GM10266 (cell line): ENCODE data around the gene PRG2.
"Not testable (repeated sequence)": the region's sequence is repeated elsewhere in the genome, so short reads cannot be mapped to it uniquely, and the experiment has no call there.

Source experiments
- DNase-seq: peaks from one replicate; pipeline ENCODE4 v3.0.0; 2012; ENCODE audit errors: extremely low spot score
- TF ChIP-seq, protein P1 (sequence below): IDR thresholded peaks from 2 replicates; pipeline ENCODE4 v1.5.1; 2012; ENCODE audit warnings: mild to moderate bottlenecking, low read depth; ENCODE audit not compliant: control insufficient read depth, insufficient read depth; ENCODE audit errors: missing control alignments

Gene PRG2

DNA sequence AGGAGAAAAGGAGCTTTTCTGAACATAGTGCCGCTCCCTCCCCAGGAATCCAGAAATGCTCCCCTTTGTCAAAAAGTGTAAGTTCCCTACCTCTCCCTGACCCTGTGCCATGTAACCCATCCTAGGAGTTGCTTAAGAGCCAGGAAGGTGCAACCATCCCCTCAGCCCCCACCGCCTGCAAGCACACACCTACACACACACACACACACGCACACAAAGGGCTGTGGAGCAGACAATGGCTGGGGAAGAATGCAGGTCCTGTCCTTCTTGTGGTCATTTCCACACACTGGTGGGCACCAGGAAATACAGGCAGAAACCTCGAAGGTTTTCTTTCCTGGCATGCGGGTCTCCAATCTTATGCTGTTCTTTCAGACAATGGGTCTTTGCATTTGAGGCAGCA lies 51.1 kb downstream of the PRG2 start:
- no peak for DNase-seq
- TF ChIP-seq, protein P1, sequence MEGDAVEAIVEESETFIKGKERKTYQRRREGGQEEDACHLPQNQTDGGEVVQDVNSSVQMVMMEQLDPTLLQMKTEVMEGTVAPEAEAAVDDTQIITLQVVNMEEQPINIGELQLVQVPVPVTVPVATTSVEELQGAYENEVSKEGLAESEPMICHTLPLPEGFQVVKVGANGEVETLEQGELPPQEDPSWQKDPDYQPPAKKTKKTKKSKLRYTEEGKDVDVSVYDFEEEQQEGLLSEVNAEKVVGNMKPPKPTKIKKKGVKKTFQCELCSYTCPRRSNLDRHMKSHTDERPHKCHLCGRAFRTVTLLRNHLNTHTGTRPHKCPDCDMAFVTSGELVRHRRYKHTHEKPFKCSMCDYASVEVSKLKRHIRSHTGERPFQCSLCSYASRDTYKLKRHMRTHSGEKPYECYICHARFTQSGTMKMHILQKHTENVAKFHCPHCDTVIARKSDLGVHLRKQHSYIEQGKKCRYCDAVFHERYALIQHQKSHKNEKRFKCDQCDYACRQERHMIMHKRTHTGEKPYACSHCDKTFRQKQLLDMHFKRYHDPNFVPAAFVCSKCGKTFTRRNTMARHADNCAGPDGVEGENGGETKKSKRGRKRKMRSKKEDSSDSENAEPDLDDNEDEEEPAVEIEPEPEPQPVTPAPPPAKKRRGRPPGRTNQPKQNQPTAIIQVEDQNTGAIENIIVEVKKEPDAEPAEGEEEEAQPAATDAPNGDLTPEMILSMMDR = no peak

DNA sequence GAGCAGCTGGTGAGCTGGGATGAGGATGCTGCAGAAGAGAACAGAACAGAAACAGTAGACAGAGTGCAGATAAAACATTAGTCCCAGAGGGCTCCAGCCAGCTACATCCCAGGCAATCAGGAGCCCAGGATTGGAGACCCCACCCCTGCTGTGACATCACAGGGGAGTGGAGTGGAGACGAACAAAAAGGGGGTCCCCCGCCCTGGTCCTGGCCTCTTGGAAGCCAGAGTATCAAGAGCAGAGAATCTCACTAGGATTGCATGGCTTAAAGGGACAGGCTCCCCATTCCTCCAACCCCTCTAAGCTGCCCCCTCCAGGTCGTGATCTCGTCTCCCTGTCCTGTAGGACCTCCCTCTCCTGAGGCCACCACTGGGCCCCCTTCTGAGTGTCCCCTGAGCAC lies 52.3 kb downstream of the PRG2 start, which contains the start of gene P2RX3:
Gene P2RX3 (plus strand): TSS at position 211 of the 400 bp plus-strand sequence. CDS start 199 bp downstream, outside the sequence.
- no peak for DNase-seq
- TF ChIP-seq, protein P1 = no peak

DNA sequence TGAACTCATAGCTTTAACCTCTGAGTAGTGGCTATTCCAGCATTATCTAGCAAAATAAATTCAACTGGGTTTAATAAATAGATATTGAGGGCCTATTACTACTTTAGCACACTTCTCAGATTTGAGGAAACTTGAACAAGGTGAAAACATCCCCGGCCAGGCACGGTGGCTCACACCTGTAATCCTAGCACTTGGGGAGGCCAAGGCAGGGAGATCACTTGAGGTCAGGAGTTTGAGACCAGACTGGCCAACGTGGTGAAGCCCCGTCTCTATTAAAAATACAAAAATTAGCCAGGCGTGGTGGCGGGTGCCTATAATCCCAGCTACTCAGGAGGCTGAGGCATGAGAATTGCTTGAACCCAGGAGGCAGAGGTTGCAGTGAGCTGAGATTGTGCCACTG lies 53.6 kb downstream of the PRG2 start:
- DNase-seq = not testable (repeated sequence)
